Activated naive CD4-positive, alpha-beta T cell (primary cell): ENCODE results near the gene CTXND2.
"Not testable (repeated sequence)": the region's sequence is repeated elsewhere in the genome, so short reads cannot be mapped to it uniquely, and the experiment has no call there.

Experiments
- DNase-seq, 4 experiments: peaks; one replicate each; lab custom pipeline; 2025; lab: John Stamatoyannopoulos, UW

Gene CTXND2

DNA sequence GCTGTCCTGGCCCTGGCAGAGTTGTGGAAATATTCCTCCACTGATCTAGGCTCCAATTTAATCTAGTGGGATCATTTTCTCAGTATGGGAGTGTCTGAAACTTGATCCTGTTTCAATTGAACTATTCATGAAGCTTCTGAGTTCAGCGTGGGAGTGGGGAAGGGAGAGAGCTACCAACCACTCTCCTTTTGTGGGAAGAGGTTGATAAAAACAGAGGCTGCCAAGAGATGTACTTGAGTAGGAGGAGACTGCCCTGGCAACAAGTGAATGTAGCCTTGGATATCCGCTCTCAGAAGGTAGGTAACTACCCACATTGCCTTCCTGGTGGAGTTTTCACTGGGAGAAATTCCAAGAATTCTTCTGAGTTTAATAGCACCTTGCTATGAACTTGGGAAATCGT is at the start of gene CTXND2:
TSS of gene CTXND2 (plus strand) at position 119 of the 400 bp plus-strand sequence. CDS start 25,179 bp downstream, outside the sequence.
- DNase-seq = no peak

DNA sequence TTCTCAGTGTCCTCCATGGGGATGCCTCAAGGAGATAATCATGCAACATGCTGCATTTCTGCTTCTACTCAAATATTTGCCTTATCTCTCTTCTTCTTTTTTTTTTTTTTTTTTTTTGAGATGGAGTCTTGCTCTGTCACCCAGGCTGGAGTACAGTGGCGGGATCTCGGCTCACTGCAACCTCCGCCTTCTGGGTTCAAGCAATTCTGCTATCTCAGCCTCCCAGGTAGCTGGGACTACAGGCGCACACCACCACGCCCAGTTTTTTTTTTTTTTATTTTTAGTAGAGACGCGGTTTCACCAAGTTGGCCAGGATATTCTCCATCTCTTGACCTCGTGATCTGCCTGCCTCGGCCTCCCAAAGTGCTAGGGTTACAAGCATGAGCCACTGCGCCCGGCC is 46.1 kb upstream of the CTXND2 start:
- not testable (repeated sequence) for DNase-seq

DNA sequence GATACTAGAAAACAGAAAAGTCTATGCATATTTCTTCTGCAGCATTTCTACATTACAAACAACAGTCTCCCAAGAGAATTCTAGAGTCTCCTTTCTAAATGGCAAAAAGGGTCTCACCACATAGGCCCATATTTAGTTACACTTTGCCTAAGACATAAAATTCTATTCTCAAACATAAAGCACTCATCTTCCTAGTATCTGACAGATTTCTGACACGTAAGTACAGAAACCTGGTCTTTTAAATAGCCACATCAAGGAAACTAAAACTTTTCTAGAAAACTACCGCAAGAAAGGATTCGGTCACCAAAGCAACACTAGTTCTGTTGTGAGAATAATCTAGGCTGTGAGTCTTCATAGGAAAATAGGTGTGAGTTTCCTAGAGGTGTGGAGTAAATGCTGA is 45.3 kb upstream of the CTXND2 start:
- no peak for DNase-seq

DNA sequence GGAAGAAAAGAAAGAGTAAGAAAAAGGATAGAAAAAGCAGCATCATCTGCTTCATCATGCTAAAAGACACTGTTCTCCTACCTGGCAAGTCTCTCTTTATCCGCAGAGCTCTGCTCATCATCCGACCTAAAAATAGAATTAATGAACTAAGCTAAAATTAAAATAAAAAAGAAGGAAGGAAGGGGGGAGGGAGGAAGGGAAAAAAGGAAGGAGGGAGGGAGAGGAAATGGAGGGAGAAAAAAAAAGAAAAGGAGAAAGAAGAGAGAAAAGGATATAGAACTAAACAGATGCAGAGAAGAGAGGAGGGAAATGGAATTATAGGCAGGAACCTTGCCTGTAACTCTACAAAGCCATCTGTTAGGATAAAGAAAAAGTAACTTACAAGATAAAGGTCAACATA is 44.6 kb upstream of the CTXND2 start:
- no peak for DNase-seq

DNA sequence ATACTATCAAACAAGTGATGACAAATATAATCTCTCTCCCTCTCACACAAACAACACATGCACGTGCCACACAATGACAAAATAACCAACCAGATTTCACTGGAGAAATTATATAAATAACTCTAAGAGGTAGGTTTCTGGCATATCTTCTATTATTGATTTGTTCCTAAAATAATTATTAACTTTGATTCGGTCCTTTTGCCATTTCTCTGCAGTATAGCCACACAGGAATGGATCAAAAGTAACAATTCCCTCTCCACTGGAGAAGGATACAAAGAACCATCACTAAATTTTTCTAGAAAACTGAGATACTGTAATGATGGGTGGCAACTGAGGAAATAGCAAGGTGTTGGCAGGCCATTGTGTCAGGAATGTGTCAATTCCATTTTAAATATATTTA is 44.0 kb upstream of the CTXND2 start:
- no peak for DNase-seq

DNA sequence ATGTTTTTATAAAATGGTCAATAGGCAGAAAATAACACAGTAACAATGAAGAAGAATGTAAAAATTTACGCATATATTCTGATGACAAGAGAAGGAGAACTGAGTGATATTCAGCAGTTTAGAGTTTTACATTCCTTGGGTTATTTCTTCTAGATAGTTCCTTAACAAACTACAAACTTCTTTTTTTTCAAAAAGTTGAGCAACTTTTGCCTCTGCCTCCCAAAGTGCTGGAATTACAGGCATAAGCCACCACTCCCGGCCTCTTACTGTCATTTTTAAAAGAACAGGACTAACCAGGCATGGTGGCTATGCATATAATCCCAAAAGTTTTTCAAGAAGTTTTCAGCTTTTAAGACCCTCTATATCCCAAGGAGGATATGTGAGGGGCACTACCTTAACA is 43.5 kb upstream of the CTXND2 start:
- DNase-seq = no peak

DNA sequence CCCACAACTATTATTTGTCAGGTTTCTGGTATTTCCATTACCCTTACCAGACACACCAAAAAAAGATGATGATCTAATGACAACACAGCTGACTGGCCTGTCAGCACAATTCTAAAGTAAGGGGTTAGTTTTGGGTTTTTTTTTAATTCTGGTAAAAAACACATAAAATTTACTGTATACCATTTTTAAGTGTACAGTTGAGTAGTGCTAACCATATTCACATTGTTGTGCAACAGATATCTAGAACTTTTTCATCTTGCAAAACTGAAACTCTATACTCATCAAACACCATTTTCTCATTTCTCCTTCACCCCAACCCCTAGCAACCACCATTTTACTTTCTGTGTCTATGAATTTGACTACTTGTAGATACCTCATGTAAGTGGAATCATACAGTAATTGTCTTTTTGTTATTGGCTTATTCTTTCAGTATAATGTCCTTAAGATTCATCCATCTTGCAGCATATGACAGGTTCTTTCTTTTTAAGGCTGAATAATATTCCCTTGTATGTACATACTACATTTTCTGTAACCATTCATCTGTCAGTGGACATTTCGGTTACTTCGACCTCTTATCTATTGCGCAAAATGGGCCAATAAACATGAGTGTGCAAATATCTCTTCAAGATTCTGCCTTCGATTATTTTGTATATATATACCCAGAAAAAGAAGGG is 40.3 kb upstream of the CTXND2 start:
- DNase-seq = no peak

DNA sequence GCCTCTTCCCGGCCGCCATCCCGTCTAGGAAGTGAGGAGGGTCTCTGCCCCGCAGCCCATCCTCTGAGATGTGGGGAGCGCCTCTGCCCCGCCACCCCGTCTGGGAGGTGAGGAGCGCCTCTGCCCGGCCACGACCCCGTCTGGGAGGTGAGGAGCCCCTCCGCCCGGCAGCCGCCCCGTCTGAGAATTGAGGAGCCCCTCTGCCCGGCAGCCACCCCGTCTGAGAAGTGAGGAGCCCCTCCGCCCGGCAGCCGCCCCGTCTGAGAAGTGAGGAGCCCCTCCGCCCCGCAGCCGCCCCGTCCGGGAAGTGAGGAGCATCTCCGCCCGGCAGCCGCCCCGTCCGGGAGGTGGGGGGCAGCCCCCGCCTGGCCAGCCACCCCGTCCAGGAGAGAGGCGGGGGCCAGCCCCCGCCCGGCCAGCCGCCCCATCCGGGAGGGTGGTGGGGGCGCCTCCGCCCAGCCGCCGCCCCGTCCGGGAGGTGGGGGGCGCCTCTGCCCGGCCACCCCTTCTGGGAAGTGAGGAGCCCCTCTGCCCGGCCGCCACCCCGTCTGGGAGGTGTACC is 36.1 kb upstream of the CTXND2 start:
- DNase-seq = not testable (repeated sequence)

DNA sequence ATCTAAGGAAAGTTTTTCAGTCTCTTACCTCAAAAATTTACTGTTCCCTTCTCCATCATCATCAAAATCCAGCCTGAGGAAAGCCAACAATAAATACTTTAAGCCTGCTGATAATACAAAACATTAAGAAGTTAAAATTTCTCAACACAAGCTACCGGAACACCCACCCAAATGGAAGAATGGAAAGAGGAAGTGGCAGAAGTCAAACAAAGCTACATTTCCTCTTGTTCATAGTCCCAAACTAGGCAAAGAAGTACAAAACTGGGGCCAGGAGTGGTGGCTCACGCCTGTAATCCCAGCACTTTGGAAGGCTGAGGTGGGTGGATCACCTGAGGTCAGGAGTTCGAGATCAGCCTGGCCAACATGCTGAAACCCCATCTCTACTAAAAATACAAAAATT is 34.2 kb upstream of the CTXND2 start:
- not testable (repeated sequence) for DNase-seq

DNA sequence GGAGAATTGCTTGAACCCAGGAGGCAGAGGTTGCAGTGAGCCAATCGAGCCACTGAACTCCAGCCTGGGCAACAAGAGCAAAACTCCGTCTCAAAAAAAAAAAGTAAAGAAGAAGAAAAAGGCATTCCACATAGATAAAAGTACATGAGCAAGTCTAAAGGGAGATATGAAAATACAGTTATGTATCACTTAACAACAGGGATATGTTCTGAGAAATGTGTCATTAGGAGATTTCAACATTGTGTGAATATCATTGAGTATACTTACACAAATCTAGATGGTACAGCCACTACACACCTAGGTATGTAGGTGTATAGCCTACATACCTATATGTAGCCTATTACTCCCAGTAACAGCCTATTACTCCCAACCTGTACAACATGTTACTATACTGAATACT is 23.2 kb upstream of the CTXND2 start:
- no peak for DNase-seq

DNA sequence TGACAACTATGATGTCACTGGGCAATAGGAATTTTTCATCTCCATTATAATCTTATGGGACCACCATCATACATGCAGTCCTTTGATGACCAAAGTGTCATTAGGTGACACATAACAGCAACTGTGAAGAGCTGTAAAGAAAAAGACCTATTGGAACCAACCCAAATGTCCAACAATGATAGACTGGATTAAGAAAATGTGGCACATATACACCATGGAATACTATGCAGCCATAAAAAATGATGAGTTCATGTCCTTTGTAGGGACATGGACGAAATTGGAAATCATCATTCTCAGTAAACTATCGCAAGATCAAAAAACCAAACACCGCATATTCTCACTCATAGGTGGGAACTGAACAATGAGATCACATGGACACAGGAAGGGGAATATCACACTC is 22.7 kb upstream of the CTXND2 start:
- not testable (repeated sequence) for DNase-seq

DNA sequence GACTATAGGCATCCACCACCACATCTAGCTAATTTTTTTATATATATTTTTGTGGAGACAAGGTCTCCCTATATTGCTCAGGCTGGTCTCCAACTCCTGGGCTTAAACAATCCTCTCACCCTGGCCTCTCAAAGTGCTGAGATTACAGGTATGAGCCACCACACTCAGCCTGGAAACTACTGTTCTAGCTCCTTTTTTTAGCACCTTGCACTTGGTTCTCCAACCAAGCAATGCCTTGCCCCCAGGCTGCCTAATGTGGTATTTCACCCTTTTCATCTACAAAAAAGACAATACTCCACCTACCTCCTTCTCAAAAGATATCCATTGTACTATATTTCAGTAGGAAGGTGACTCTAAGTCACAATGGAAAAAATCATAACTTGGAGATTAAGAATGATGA is 17.3 kb upstream of the CTXND2 start:
- DNase-seq = no peak

DNA sequence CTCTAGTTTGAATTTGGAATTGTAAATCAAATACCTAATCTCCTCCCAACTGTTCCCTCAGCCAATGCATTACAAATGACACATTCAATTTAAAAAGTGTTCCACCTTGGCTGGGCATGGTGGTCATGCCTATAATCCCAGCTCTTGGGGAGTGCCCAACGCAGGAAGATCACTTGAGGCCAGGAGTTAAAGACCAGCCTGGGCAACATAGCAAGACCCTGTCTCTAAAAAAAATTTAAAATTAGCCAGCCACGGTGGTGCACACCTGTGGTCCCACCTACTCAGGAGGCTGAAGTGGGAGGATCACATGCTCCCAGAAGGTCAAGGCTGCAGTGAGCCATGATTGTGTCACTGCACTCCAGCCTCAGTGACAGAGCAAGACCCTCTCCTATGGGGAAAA is 14.4 kb upstream of the CTXND2 start:
- no peak for DNase-seq

DNA sequence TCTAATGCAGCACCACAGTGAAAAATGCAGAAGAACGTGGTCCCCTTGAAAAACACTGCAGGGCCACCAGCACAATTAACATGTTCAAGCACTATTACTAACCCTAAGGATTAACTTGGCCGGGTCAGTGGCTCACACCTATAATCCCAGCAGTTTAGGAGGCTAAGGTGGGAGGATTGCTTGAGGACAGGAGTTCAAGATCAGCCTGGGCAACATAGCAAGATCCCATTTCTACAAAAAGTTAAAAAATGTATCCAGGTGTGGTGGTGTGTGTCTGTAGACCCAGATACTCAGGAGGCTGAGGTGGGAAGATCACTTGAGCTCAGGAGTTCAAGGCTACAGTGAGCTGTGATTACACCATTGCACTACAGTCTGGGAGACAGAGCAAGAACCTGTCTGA is 13.4 kb upstream of the CTXND2 start:
- no peak for DNase-seq

DNA sequence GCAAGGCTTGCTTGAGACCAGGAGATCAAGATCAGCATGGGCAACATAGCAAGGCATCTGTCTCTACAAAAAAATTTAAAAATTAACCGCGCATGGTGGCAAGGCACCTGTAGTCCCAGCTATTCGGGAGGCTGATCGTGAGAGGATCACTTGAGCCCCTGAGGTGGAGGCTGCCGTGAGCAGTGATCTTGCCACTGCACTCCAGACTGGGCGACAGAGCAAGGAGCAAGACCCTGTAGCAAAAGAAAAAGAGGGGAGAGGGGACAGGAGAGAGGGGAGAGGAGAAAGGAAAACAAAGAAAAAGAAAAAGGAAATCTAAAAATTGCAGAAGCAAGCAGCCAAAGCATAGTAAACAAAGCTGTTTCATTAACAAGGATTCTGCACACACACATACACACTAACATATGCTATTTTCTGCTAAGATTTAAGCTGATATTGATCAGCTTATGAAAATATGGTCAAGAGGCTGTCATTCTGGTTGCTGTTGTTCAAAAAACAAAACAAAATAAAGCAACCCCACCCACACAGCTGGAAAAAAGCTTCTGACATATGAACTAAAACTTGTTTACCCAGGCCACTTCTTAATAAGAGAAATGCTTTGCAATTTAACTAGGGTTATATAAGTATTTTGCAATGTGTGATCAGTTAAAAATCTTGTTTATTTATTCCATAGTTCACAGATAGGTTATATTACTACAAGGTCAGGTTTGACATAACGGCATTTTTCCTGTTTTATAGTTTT is 12.3 kb upstream of the CTXND2 start:
- DNase-seq = no peak

DNA sequence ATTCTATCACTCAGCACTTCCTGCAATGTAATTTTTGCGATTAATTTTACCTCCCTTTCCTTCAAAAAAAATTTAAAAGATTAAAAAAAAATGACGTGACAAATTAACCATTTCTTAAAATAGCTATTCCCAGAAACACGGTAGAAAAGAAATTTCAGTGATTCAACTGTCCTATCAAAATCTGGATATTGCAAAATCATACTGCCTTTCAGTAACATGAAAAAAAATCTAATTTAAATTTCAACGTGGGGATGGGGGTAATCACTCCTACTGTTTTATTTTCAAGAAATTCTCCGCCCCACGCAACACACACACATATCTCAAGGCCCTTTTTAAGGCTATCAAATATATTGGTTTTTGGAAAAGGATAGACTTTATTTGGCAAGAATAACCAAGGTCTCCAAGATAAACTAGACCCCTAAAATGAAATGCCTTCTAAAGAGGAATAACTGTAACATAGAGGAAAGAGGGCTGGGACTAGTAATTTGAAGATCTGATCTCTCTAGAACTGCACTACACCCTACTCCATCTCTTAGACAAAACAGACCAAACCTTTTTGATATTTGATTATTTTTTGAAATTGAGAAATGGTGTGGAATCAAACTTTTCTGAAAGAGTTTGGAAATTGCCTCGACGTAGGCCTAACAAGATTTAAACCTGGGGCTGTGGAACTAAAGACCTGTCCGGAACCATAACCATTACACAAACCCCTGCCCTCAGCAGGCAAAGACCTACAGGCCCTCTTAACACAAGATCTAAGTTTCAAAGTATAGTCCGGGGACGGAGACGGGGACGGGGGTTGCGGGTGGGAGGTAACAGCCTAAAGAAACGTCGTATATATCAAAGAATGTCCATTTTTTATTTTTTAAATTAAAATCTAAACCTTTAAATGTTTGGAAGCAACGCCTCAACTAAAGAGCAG is 11.5 kb upstream of the CTXND2 start:
- DNase-seq = no peak

DNA sequence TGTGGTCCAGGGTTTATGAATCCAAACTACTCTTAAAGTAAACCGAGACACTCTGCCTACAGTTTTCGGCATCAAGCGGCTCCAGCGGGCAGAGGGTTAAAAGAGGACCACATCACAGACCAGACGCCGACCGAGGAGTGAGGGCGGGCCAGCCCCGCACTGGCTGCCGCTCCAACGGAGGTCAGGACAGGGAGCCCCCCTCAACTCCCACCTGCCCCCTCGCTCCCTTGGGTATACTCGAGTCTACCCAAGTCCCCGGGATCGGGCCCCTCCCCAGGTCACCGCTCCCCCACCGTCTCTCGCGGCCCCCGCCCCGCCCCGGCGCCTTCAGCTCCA is 10.8 kb upstream of the CTXND2 start:
- DNase-seq = no peak

DNA sequence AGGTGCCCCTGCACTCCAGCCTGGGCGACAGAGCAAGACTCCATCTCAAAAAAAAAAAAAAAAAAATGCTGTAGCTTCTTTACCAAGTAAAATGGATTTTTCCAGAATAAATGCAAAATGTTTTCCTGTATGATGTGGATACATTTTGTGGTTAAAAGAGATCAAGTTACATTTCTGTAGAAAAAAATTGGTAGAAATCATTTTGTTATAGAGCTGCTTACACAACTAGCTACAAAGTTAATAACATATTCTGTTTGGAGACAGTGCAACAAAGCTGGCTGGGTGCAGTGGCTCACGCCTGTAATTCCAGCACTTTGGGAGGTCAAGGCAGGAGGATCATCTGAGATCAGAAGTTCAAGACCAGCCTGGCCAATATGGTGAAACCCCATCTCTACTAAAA is 8.0 kb upstream of the CTXND2 start:
- DNase-seq = not testable (repeated sequence)

DNA sequence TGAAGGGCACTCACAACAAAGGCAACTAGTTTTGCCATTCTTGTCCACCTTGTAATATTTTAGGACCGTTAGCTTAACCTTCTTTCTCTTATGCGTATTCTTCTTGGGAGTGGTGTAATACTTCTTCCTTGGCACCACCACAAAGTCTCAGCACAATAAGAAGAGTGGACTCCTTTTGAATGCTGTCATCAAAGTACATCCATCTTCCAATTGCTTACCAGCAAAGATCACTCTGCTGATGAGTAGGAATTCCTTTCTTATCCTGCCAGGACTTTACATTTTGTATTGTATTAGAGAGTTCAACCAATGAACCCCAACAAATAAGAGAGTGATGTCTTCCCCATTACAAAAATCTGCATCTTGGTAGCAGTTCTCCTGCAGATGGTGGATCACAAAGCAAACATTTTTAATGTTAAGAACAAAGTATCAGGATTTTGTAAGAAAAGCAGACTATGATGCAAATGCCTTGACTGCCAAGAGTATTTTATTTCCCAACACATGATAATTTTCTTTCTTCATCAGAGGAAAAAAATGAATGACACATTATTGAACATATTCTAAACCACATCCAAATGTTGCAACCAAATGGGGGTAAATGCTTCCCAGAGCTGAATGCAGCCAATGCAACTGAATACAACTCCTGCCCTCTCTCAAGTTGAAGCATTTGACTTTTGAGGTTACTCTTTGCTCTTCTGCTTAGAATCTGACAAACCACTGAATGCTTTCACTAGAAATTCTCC is 5.4 kb upstream of the CTXND2 start:
- no peak for DNase-seq

DNA sequence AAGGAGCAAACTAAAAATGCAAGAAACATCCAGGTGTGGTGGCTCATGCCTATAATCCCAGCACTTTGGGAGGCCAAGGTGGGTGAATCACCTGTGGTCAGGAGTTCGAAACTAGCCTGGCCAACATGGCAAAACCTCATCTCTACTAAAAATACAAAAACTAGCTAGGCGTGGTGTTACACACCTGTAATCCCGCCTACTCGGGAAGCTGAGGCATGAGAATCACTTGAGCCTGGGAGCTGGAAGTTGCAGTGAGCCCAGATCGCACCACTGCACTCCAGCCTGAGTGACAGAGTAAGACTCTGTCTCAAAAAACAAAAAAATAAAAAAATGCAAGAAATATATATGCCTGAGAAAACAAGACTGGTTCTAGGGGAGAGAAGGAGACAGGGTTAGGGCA is 3.8 kb upstream of the CTXND2 start:
- not testable (repeated sequence) for DNase-seq

DNA sequence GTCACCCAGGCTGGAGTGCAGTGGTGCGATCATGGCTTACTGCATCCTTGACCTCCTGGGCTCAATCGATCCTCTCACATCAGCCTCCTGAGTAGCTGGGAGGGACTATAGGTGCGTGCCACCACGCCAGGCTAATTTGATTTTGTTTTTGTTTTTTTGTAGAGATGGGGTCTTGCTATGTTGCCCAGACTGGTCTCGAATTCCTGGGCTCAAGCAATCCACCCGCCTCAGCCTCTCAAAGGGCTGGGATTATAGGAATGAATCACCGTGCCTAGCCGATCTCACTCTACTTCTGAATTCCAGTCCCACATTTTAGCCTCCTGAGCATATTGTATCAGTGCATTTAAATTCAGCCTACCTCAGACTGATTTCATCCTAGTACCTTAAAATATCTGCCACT is 1.8 kb downstream of the CTXND2 start:
- no peak for DNase-seq

DNA sequence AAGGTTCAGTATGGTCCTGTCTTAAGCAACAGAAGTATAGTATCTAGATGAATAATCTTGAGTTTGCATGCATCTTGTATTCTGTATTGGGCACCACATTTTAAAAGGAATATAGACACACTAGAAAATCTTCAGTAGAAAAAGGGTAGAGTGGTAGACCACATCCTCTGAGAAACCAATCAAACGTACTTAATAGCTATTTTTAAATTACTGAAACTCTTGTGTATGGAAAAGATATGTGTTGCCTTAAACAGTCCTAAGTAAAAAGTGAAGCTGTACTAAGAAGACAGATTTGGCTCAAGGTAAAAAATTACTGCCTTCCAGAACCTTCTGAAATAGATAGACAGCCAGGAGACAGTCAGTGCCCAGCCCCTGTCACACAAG is 3.1 kb downstream of the CTXND2 start:
- no peak for DNase-seq
